NOMO-1 (cell line): ENCODE results near the gene PDE4B.

Source experiments
- DNase-seq, 2 experiments: peaks; one replicate each; lab custom pipeline; 2025; ENCODE audit not compliant: unreplicated experiment in 2 of 2; lab: John Stamatoyannopoulos, UW

Gene PDE4B

GRCh38 chr1:66371233-66372005 lies 578.7 kb downstream of the PDE4B start:
- no peak for DNase-seq

GRCh38 chr1:66372522-66373101 lies 579.9 kb downstream of the PDE4B start:
- DNase-seq, result no peak

- DNase-seq, result peak; percentile 57 to 81
These were observed 580.5 kb downstream of the PDE4B start for GRCh38 chr1:66373157-66373591.

GRCh38 chr1:66374148-66374547 lies 581.5 kb downstream of the PDE4B start:
- DNase-seq, result peak in 1 of 2 experiments; percentile 23

- DNase-seq, result peak in 1 of 2 experiments; percentile 27
These were observed 581.9 kb downstream of the PDE4B start for GRCh38 chr1:66374561-66375111.

- no peak for DNase-seq
These were observed 582.4 kb downstream of the PDE4B start for GRCh38 chr1:66375125-66375524.

- peak; percentile 87 to 95 for DNase-seq
These were observed 587.9 kb downstream of the PDE4B start for GRCh38 chr1:66380452-66381212.

GRCh38 chr1:66381621-66382275 lies 589.1 kb downstream of the PDE4B start:
- no peak for DNase-seq

GRCh38 chr1:66383168-66383567 lies 590.5 kb downstream of the PDE4B start:
- no peak for DNase-seq

- peak; percentile 49 to 58 for DNase-seq
These were observed 590.9 kb downstream of the PDE4B start for GRCh38 chr1:66383611-66384010.

- DNase-seq, result no peak
These were observed 591.7 kb downstream of the PDE4B start for GRCh38 chr1:66384258-66384921.

- no peak for DNase-seq
These were observed 594.0 kb downstream of the PDE4B start for GRCh38 chr1:66386712-66387111.

- no peak for DNase-seq
These were observed 596.2 kb downstream of the PDE4B start for GRCh38 chr1:66388913-66389312.

GRCh38 chr1:66393586-66394287 lies 601.0 kb downstream of the PDE4B start:
- DNase-seq, result peak; percentile 59 to 62

- no peak for DNase-seq
These were observed 601.9 kb downstream of the PDE4B start for GRCh38 chr1:66394603-66395002.

- DNase-seq, result peak; percentile 66 to 70
These were observed 602.7 kb downstream of the PDE4B start for GRCh38 chr1:66395202-66396061.

GRCh38 chr1:66396212-66396890 lies 603.7 kb downstream of the PDE4B start:
- DNase-seq, result peak; percentile 39 to 80

- DNase-seq, result peak; percentile 65 to 88
These were observed 604.5 kb downstream of the PDE4B start for GRCh38 chr1:66397192-66397591.
